H9 (cell line): ENCODE data around the gene CXCR4. TPM values are rescaled to one million over a fixed set of nuclear protein-coding genes. Genes with fewer than 3 reads are reported as not detected.

Experiments
- DNase-seq: peaks from one replicate; pipeline ENCODE4 v3.0.0-alpha.2; 2017
- H2AFZ ChIP-seq: one replicate; pipeline ENCODE4 v1.6.1; 2013; ENCODE audit warnings: mild to moderate bottlenecking, low read length, control low read depth, moderate library complexity
- H2AK5ac ChIP-seq: 2 replicates; pipeline ENCODE4 v1.6.1; 2013; ENCODE audit warnings: low read length, control low read depth, mixed read lengths; ENCODE audit not compliant: insufficient read length
- H2BK120ac ChIP-seq: one replicate; pipeline ENCODE4 v1.6.1; 2013; ENCODE audit warnings: low read depth, mild to moderate bottlenecking, low read length, control low read depth, inconsistent platforms; ENCODE audit not compliant: poor library complexity, severe bottlenecking
- H2BK12ac ChIP-seq: 2 replicates; pipeline ENCODE4 v1.6.1; 2013; ENCODE audit warnings: low read length, control low read depth, mixed read lengths, low read depth; ENCODE audit not compliant: insufficient read length
- H2BK15ac ChIP-seq: 2 replicates; pipeline ENCODE4 v1.6.1; 2013; ENCODE audit warnings: low read depth, low read length, control low read depth
- H2BK20ac ChIP-seq: one replicate; pipeline ENCODE4 v1.6.1; 2013; ENCODE audit warnings: low read depth, mild to moderate bottlenecking, low read length, control low read depth, inconsistent platforms; ENCODE audit not compliant: poor library complexity, severe bottlenecking
- H2BK5ac ChIP-seq: 2 replicates; pipeline ENCODE4 v1.6.1; 2013; ENCODE audit warnings: low read length, control low read depth, mixed read lengths; ENCODE audit not compliant: insufficient read length
- H3K14ac ChIP-seq: 2 replicates; pipeline ENCODE4 v1.6.1; 2013; ENCODE audit warnings: low read length, control low read depth; ENCODE audit not compliant: insufficient read depth
- H3K18ac ChIP-seq: 2 replicates; pipeline ENCODE4 v1.6.1; 2013; ENCODE audit warnings: low read depth, mild to moderate bottlenecking, mixed read lengths, low read length, control low read depth; ENCODE audit not compliant: insufficient read length
- H3K23ac ChIP-seq: 2 replicates; pipeline ENCODE4 v1.6.1; 2013; ENCODE audit warnings: low read length, control low read depth, mixed read lengths, low read depth; ENCODE audit not compliant: insufficient read length
- H3K23me2 ChIP-seq: 2 replicates; pipeline ENCODE4 v1.6.1; 2013; ENCODE audit warnings: low read depth, mild to moderate bottlenecking, mixed read lengths, low read length, control low read depth; ENCODE audit not compliant: insufficient read length, poor library complexity, severe bottlenecking
- H3K27ac ChIP-seq: 2 replicates; pipeline ENCODE4 v1.5.1; 2013; ENCODE audit warnings: low read length, control low read depth, mixed read lengths, low read depth; ENCODE audit not compliant: insufficient read length
- H3K27me3 ChIP-seq: 2 replicates; pipeline ENCODE4 v1.6.1; 2013; ENCODE audit warnings: low read length, control low read depth, inconsistent platforms; ENCODE audit not compliant: insufficient read depth
- H3K4ac ChIP-seq: 2 replicates; pipeline ENCODE4 v1.6.1; 2013; ENCODE audit warnings: low read depth, mild to moderate bottlenecking, control low read depth, inconsistent platforms, low read length, moderate library complexity
- H3K4me1 ChIP-seq: 2 replicates; pipeline ENCODE4 v1.6.1; 2013; ENCODE audit warnings: low read length, control low read depth, inconsistent platforms; ENCODE audit not compliant: insufficient read depth
- H3K4me2 ChIP-seq: 2 replicates; pipeline ENCODE4 v1.6.1; 2013; ENCODE audit warnings: low read length, control low read depth, mixed read lengths; ENCODE audit not compliant: insufficient read length, insufficient read depth
- H3K56ac ChIP-seq: 2 replicates; pipeline ENCODE4 v1.6.1; 2013; ENCODE audit warnings: low read depth, mild to moderate bottlenecking, mixed read lengths, low read length, control low read depth; ENCODE audit not compliant: insufficient read length
- H3K79me1 ChIP-seq: 2 replicates; pipeline ENCODE4 v1.6.1; 2013; ENCODE audit warnings: low read depth, mild to moderate bottlenecking, moderate library complexity, low read length, control low read depth, inconsistent platforms; ENCODE audit not compliant: insufficient read depth, poor library complexity, severe bottlenecking
- H3K79me2 ChIP-seq: 2 replicates; pipeline ENCODE4 v1.6.1; 2013; ENCODE audit warnings: low read length, control low read depth, inconsistent platforms; ENCODE audit not compliant: insufficient read depth
- H3K9ac ChIP-seq: 2 replicates; pipeline ENCODE4 v1.6.1; 2013; ENCODE audit warnings: low read length, control low read depth, mixed read lengths; ENCODE audit not compliant: insufficient read length; ENCODE audit errors: extremely low read depth
- H3K9me3 ChIP-seq: one replicate; pipeline ENCODE4 v1.6.1; 2013; ENCODE audit warnings: low read depth, low read length, inconsistent platforms; ENCODE audit not compliant: control insufficient read depth
- H3T11ph ChIP-seq: one replicate; pipeline ENCODE4 v1.6.1; 2013; ENCODE audit warnings: mild to moderate bottlenecking, low read length, control low read depth, inconsistent platforms
- H4K20me1 ChIP-seq: one replicate; pipeline ENCODE4 v1.6.1; 2013; ENCODE audit not compliant: control insufficient read depth, insufficient read length, insufficient read depth
- H4K5ac ChIP-seq: 2 replicates; pipeline ENCODE4 v1.6.1; 2013; ENCODE audit warnings: low read depth, mild to moderate bottlenecking, mixed read lengths, low read length, control low read depth; ENCODE audit not compliant: insufficient read length
- H4K8ac ChIP-seq: replicated peaks from 2 replicates; pipeline ENCODE4 v1.6.1; 2013; ENCODE audit warnings: low read length, control low read depth, mixed read lengths, low read depth; ENCODE audit not compliant: insufficient read length
- H4K91ac ChIP-seq: 2 replicates; pipeline ENCODE4 v1.6.1; 2013; ENCODE audit warnings: low read depth, mild to moderate bottlenecking, moderate library complexity, mixed read lengths, low read length, control low read depth; ENCODE audit not compliant: insufficient read length
- H3K27ac Mint-ChIP-seq, 3 experiments: 2 replicates in 2 of 3; 3 replicates in 1 of 3; pipeline ENCODE4 v1.8.0; 2020 to 2021; ENCODE audit warnings: mixed read lengths in 3 of 3, mild to moderate bottlenecking in 1 of 3, moderate library complexity in 1 of 3
- H3K27me3 Mint-ChIP-seq: 2 replicates; pipeline ENCODE4 v1.8.0; 2021; ENCODE audit warnings: low read depth, mild to moderate bottlenecking, moderate library complexity, mixed read lengths
- H3K36me3 Mint-ChIP-seq, 3 experiments: 2 replicates in 2 of 3; 3 replicates in 1 of 3; pipeline ENCODE4 v1.8.0; 2020 to 2021; ENCODE audit warnings: low read depth in 3 of 3, mixed read lengths in 3 of 3; ENCODE audit not compliant: insufficient read depth in 1 of 3
- H3K4me1 Mint-ChIP-seq, 2 experiments: 2 replicates each; pipeline ENCODE4 v1.8.0; 2020; ENCODE audit warnings: mixed read lengths in 2 of 2
- H3K4me3 Mint-ChIP-seq, 2 experiments: 2 replicates in 1 of 2; 3 replicates in 1 of 2; pipeline ENCODE4 v1.8.0; 2020 to 2021; ENCODE audit warnings: mild to moderate bottlenecking in 2 of 2, mixed read lengths in 2 of 2, moderate library complexity in 1 of 2
- H3K9me3 Mint-ChIP-seq, 2 experiments: 2 replicates in 1 of 2; 3 replicates in 1 of 2; pipeline ENCODE4 v1.8.0; 2020; ENCODE audit warnings: mild to moderate bottlenecking in 2 of 2, mixed read lengths in 2 of 2, moderate library complexity in 1 of 2
- WGBS: extraction: QIAGEN DNeasy Blood & Tissue Kit; methylation state at CpG from one replicate; pipeline ENCODE4 v1.1.7; 2013; ENCODE audit warnings: missing lambda C conversion rate, low lambda C conversion rate, mixed read lengths; ENCODE audit not compliant: insufficient read length; ENCODE audit errors: extremely low coverage; 5-methylcytosine and 5-hydroxymethylcytosine counted together
- total RNA-seq: library from RNA; stranded (reverse); gene quantifications from 2 replicates; pipeline ENCODE4 v1.2.1, GENCODE V29; 2021
- TF ChIP-seq, protein P1 (sequence below): fragments of 200-600 bp; sonication (generic); conservative IDR thresholded peaks from 3 replicates; pipeline ENCODE4 v1.8.0; 2021; ENCODE audit warnings: antibody characterized with exemption, mild to moderate bottlenecking

The CXCR4 gene
- total RNA-seq, 1 experiment from 2014 or later, result 1.0 TPM

DNA sequence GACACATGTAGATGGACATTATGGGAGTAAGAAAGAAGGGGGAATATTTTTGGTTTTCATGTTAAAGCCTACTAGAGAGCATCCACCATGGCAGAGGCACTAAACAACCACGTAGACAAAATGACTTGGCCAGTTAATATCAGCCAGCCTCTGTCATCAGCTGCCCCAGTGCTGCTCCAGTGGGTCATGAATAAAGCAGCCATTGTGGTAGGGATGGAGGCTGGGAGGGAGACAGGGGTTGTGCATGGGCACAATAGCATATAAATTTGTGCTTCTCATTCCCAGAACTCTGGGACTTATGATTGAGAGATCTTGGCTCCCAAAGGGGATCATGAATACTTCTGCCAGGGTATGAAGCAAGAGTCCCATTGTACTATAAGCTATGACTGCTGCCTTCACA lies 31.1 kb upstream of the CXCR4 start:
- no peak overlapping the region for H3K23ac ChIP-seq
- H3K4me1 Mint-ChIP-seq, result no peaks in the 10 kb centered on the region
- H2BK120ac ChIP-seq, result no peak overlapping the region
- H4K5ac ChIP-seq, result no peak overlapping the region
- no peaks in the 10 kb centered on the region for H3K9me3 ChIP-seq
- no peak overlapping the region for H3K56ac ChIP-seq
- H4K20me1 ChIP-seq, result no peaks in the 10 kb centered on the region
- no peak overlapping the region for H3K4me2 ChIP-seq
- H2BK12ac ChIP-seq, result no peak overlapping the region
- no peak overlapping the region for H3K18ac ChIP-seq
- H4K8ac ChIP-seq, result no peak overlapping the region
- no peak overlapping the region for H2BK20ac ChIP-seq
- no peak overlapping the region for H2BK15ac ChIP-seq
- H3K36me3 Mint-ChIP-seq, result no peaks in the 10 kb centered on the region
- WGBS, result no CpG with 5 or more reads among the region's 1 CpG
- TF ChIP-seq, protein P1, sequence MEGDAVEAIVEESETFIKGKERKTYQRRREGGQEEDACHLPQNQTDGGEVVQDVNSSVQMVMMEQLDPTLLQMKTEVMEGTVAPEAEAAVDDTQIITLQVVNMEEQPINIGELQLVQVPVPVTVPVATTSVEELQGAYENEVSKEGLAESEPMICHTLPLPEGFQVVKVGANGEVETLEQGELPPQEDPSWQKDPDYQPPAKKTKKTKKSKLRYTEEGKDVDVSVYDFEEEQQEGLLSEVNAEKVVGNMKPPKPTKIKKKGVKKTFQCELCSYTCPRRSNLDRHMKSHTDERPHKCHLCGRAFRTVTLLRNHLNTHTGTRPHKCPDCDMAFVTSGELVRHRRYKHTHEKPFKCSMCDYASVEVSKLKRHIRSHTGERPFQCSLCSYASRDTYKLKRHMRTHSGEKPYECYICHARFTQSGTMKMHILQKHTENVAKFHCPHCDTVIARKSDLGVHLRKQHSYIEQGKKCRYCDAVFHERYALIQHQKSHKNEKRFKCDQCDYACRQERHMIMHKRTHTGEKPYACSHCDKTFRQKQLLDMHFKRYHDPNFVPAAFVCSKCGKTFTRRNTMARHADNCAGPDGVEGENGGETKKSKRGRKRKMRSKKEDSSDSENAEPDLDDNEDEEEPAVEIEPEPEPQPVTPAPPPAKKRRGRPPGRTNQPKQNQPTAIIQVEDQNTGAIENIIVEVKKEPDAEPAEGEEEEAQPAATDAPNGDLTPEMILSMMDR, result no peak
- peaks cover 3% of the 10 kb centered on the region; the same call in 1 of the 2 replicates for H3K27me3 Mint-ChIP-seq
- H2AFZ ChIP-seq, result no peak overlapping the region
- no peak overlapping the region for H3K4me3 Mint-ChIP-seq
- no peak overlapping the region for H3T11ph ChIP-seq
- H3K23me2 ChIP-seq, result no peaks in the 10 kb centered on the region
- H3K9me3 Mint-ChIP-seq, result no peaks in the 10 kb centered on the region; a peak in 1 of 5 replicates
- no peak overlapping the region for H3K27ac ChIP-seq
- H3K4me1 ChIP-seq, result no peaks in the 10 kb centered on the region
- H3K4ac ChIP-seq, result no peak overlapping the region
- no peak overlapping the region for H3K9ac ChIP-seq
- no peak overlapping the region for H3K14ac ChIP-seq
- no peak overlapping the region for H4K91ac ChIP-seq
- H2BK5ac ChIP-seq, result no peak overlapping the region
- H2AK5ac ChIP-seq, result no peak overlapping the region
- peak overlapping the region in 1 of 3 experiments; percentile 9; a peak in 1 of 7 replicates for H3K27ac Mint-ChIP-seq
- H3K79me1 ChIP-seq, result no peaks in the 10 kb centered on the region
- no peaks in the 10 kb centered on the region for H3K27me3 ChIP-seq
- no peaks in the 10 kb centered on the region for H3K79me2 ChIP-seq
- DNase-seq, result no peak
